Measurements from ENCODE around the gene CFL1.
"Not testable (repeated sequence)": the region's sequence is repeated elsewhere in the genome, so short reads cannot be mapped to it uniquely, and the experiment has no call there.

Gene CFL1

GRCh38 chr11:65834202-65834601 lies 23.8 kb downstream of the CFL1 start:
- H3K4me3 ChIP-seq (ENCODE audit: low read depth, low read length) = no peak overlapping the region
- DNase-seq (ENCODE audit: low read depth) = no peak
- no peak for TF ChIP-seq CTCF (IDR thresholded peaks at IDR 0.05; ENCODE audit: control insufficient read depth, extremely low read depth, insufficient read depth)

DNA sequence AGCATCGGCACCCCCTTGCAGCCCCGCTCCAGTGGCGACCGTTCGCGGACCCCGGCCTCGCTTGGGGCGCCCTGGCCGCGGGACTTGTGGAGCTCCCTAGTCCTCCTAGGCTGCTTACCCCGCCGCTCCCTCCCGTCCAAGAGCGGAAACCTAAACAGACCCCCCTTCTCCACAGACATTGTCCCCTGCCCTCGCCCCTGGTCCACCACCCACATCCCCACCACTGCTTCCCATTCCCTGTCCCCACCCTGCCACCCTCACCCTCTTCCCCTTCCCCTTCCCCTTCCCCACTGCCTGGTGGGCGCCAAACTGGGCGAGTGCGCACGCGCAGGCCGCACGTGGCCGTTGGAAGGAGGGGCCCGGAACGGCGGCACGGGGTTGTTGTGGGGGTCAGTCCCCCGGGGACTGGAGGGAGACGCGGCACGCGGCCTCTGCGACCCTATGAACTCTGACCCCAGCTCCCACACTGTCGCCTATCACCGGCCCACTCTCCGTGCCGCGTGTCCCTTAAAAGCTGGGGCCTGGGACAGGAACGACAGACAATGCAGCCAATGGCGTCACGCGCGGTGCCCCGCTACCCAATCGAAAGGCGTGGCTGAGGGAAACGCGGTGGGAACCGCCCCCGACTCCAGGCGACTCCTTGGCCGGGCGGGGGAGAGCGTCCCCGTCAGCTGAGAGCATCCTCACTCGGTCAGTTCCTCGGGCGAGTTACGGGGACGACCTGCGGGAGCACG lies 24.5 kb downstream of the CFL1 start, which contains the start of gene SNX32:
SNX32 (plus strand) TSS at position 667 of the 734 bp plus-strand sequence. CDS start 103 bp downstream, outside the sequence.
- TF ChIP-seq CTCF (IDR thresholded peaks at IDR 0.05; ENCODE audit: control insufficient read depth, extremely low read depth, insufficient read depth) = no peak
- H3K4me3 ChIP-seq (ENCODE audit: low read depth, low read length) = no peak within 1 kb of the TSS
- no peak for DNase-seq (ENCODE audit: low read depth)

DNA sequence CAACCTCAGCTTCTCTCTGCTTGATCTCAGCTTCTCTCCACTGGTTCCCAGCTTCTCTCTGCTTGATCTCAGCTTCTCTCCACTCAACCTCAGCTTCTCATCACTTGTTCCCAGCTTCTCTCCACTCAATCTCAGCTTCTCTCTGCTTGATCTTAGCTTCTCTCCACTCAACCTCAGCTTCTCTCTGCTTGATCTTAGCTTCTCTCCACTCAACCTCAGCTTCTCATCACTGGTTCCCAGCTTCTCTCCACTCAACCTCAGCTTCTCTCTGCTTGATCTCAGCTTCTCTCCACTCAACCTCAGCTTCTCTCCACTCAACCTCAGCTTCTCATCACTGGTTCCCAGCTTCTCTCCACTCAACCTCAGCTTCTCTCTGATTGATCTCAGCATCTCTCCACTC lies 25.7 kb downstream of the CFL1 start:
- DNase-seq (ENCODE audit: low read depth); H3K4me3 ChIP-seq (ENCODE audit: low read depth, low read length): not testable (repeated sequence)

GRCh38 chr11:65829459-65829858 lies 28.5 kb downstream of the CFL1 start:
- DNase-seq (ENCODE audit: low read depth) = no peak
- no peak overlapping the region for H3K4me3 ChIP-seq (ENCODE audit: low read depth, low read length)
- no peak for TF ChIP-seq CTCF (IDR thresholded peaks at IDR 0.05; ENCODE audit: control insufficient read depth, extremely low read depth, insufficient read depth)

- TF ChIP-seq CTCF (IDR thresholded peaks at IDR 0.05; ENCODE audit: control insufficient read depth, extremely low read depth, insufficient read depth) = no peak
- no peak overlapping the region for H3K4me3 ChIP-seq (ENCODE audit: low read depth, low read length)
- no peak for DNase-seq (ENCODE audit: low read depth)
These were observed 30.8 kb downstream of the CFL1 start for GRCh38 chr11:65826984-65827735.

- no peak overlapping the region for H3K4me3 ChIP-seq (ENCODE audit: low read depth, low read length)
- no peak for TF ChIP-seq CTCF (IDR thresholded peaks at IDR 0.05; ENCODE audit: control insufficient read depth, extremely low read depth, insufficient read depth)
- peak; percentile 35 for DNase-seq (ENCODE audit: low read depth)
These were observed 35.0 kb downstream of the CFL1 start for GRCh38 chr11:65822776-65823528.

GRCh38 chr11:65821107-65821506 lies 36.9 kb downstream of the CFL1 start:
- TF ChIP-seq CTCF (IDR thresholded peaks at IDR 0.05; ENCODE audit: control insufficient read depth, extremely low read depth, insufficient read depth) = no peak
- no peak for DNase-seq (ENCODE audit: low read depth)
- H3K4me3 ChIP-seq (ENCODE audit: low read depth, low read length) = no peak overlapping the region

All from LNCaP clone FGC (cell line).